ENCODE measurements around the gene OSBPL9. TPM values are rescaled to one million over a fixed set of nuclear protein-coding genes. Genes with fewer than 3 reads are reported as not detected.
A peak's percentile ranks its signal among the peaks of the same experiment; 100 is the strongest.
"Not testable (repeated sequence)": the region's sequence is repeated elsewhere in the genome, so short reads cannot be mapped to it uniquely, and the experiment has no call there.

OSBPL9 gene
- total RNA-seq, 2 donors from 2014 or later: 94.1 to 114 TPM

DNA sequence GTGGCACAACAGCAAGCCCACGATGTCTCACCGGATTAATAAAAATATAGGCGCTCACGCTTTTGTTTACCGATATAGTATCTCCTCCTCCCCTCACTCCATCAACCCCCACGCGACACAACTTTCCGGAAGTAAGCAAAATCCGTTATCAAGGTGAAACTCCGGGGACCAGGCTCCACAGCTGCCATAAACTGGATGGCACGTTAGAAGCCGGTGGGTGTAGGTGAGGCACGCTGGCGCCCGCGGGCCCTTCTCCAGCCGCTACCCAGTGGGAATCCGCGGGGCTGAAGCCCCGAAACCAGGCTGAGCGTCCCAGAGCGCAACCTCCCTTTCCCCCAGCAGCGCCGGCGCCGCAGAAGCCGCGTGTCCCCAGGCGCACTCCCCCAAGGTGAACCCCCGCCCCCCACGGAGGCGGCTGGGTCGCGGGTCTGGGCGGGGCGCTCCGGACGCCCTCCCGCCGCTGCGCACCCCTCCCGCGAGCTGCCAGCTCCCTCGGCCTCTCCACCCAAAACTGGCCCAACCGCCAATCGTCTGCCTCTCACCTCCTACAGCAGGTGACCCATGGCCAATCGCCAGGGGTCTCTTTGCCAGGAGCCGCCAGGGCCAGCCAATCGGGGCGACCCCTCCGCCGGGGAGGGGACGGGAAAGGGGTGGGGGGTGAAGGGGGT is 112.4 kb downstream of the OSBPL9 start:
- H3K27ac ChIP-seq: peak overlapping the region; percentile 44 to 74
- no peaks in the 10 kb centered on the region for H3K27me3 ChIP-seq (replicated peaks; ENCODE audit: insufficient read depth)
- no peaks in the 10 kb centered on the region for H3K36me3 ChIP-seq
- H3K9me3 ChIP-seq: no peaks in the 10 kb centered on the region
- DNase-seq (ENCODE audit: low spot score) (no peak), ATAC-seq (ENCODE audit: insufficient number of reproducible peaks, low FRiP score, low read depth) (peak; percentile 38)
- TF ChIP-seq, protein P1, sequence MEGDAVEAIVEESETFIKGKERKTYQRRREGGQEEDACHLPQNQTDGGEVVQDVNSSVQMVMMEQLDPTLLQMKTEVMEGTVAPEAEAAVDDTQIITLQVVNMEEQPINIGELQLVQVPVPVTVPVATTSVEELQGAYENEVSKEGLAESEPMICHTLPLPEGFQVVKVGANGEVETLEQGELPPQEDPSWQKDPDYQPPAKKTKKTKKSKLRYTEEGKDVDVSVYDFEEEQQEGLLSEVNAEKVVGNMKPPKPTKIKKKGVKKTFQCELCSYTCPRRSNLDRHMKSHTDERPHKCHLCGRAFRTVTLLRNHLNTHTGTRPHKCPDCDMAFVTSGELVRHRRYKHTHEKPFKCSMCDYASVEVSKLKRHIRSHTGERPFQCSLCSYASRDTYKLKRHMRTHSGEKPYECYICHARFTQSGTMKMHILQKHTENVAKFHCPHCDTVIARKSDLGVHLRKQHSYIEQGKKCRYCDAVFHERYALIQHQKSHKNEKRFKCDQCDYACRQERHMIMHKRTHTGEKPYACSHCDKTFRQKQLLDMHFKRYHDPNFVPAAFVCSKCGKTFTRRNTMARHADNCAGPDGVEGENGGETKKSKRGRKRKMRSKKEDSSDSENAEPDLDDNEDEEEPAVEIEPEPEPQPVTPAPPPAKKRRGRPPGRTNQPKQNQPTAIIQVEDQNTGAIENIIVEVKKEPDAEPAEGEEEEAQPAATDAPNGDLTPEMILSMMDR (IDR thresholded peaks at IDR 0.05): no peak
- H3K4me3 ChIP-seq: peak overlapping the region; percentile 75
- H3K4me1 ChIP-seq (ENCODE audit: control insufficient read depth in 1 of 2, low read depth in 2 of 2): peaks cover 34 to 77% of the 10 kb centered on the region in 2 donors

DNA sequence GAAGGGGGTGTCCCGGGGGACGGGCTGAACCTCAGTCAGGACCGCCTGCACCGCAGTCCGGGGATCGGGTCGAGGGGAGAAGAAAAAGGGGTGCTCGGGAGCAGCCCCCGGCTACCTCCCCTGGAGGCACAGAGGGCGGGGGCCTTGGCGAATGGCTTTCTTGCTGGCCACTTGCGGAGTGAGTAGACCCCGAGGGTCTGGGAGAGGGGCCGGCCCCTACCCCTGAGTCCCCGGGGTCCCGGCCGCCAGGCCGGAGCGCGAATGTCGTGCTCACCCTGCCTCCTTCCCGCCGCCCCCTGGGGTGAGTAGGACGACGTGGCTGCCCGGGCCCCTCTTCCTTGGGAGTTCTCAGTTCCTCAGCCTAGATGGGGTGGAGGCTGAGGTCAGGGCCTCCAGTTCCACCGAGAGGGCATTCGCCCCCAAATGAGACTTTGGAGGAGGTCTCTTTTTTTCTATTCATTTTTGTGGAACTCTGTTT is 113.0 kb downstream of the OSBPL9 start:
- ATAC-seq (ENCODE audit: insufficient number of reproducible peaks, low FRiP score, low read depth) (no peak), DNase-seq (ENCODE audit: low spot score) (no peak)
- Histone ChIP-seq H3K4me1 (ENCODE audit: control insufficient read depth in 1 of 2, low read depth in 2 of 2) (peaks cover 40 to 83% of the 10 kb centered on the region in 2 donors), H3K9me3 (no peaks in the 10 kb centered on the region), H3K36me3 (no peaks in the 10 kb centered on the region), H3K4me3 (peak overlapping the region; percentile 75), H3K27me3 (replicated peaks; ENCODE audit: insufficient read depth) (no peaks in the 10 kb centered on the region), H3K27ac (peak overlapping the region; percentile 44 to 74)
- TF ChIP-seq, protein P1 (IDR thresholded peaks at IDR 0.05): no peak

DNA sequence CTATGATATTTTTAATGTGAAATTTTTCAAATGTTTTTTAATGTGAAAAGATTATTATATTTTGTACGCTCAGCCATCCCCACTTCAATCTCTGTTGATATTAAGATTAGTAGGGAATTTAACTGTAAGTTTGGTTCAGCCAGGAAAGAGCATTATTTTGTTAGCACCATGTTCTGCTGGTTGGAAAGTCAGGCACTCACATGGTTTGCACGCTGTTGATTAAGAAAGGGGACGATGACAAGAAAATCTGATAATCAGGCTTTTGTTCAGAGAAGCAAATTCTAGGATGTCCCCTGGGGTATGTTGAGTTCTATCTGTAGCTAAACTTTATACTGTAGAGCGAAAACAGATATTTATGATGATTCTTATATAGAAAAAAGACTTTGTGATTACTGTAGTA is 115.1 kb downstream of the OSBPL9 start:
- TF ChIP-seq, protein P1 (IDR thresholded peaks at IDR 0.05): no peak
- Histone ChIP-seq H3K4me1 (ENCODE audit: control insufficient read depth in 1 of 2, low read depth in 2 of 2) (peaks cover 42 to 89% of the 10 kb centered on the region in 2 donors), H3K27ac (no peak overlapping the region), H3K9me3 (no peaks in the 10 kb centered on the region), H3K36me3 (no peaks in the 10 kb centered on the region), H3K4me3 (no peak overlapping the region), H3K27me3 (replicated peaks; ENCODE audit: insufficient read depth) (no peaks in the 10 kb centered on the region)
- DNase-seq (ENCODE audit: low spot score) (no peak), ATAC-seq (ENCODE audit: insufficient number of reproducible peaks, low FRiP score, low read depth) (no peak)

DNA sequence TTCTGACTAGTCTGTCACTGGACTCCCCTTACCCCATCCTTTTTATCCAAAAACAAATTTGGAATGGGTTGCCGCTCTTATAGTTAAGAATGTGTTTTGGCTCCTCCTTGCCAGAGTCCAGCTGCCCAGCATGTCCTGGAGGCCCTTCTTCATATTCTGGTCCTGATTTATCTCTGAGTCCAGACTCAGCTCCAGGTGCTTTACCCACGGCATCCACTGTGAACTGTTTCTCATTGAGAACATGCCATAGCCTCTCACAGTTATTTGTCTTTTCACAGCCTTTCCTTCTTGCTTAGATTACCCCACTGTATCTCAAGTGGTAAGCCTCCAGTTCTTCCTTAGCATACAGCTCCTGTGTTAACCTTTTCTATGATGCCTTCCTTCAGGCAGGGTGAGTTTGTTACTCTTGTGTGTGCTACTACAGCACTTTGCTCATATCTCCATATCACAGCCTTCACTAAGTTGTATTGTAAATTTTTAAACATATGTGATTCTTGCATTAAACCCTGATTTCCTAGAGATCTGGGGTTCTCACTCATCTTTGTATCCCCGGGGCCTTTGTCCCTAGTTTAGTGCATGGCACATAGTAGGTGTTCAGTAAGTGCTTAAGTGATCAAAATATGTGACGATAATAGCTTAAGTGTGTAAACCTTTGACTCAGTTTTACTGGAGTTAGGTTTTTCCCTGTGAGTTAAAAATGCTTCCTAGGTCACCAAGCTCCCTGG is 116.0 kb downstream of the OSBPL9 start:
- Histone ChIP-seq H3K4me1 (ENCODE audit: control insufficient read depth in 1 of 2, low read depth in 2 of 2) (peaks cover 51 to 92% of the 10 kb centered on the region in 2 donors), H3K27ac (peak overlapping the region; percentile 51 to 68), H3K36me3 (no peaks in the 10 kb centered on the region), H3K9me3 (no peaks in the 10 kb centered on the region), H3K27me3 (replicated peaks; ENCODE audit: insufficient read depth) (no peaks in the 10 kb centered on the region), H3K4me3 (no peak overlapping the region)
- ATAC-seq (ENCODE audit: insufficient number of reproducible peaks, low FRiP score, low read depth) (no peak), DNase-seq (ENCODE audit: low spot score) (no peak)
- TF ChIP-seq, protein P1 (IDR thresholded peaks at IDR 0.05): no peak

DNA sequence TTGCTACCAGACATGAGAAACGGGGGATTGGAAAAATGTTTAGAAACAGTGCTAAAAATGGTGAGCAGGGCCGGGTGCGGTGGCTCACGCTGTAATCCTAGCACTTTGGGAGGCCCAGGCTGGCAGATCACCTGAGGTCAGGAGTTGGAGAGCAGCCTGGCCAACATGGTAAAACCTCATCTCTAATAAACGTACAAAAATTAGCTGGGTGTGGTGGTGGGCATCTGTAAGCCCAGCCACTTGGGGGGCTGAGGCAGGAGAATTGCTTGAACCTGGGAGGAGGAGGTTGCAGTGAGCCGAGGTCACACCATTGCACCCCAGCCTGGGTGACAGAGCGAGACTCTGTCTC is 116.5 kb downstream of the OSBPL9 start:
- H3K4me3 ChIP-seq; H3K27me3 ChIP-seq (replicated peaks; ENCODE audit: insufficient read depth); ATAC-seq (ENCODE audit: insufficient number of reproducible peaks, low FRiP score, low read depth); DNase-seq (ENCODE audit: low spot score); H3K9me3 ChIP-seq; H3K36me3 ChIP-seq: not testable (repeated sequence)
- H3K4me1 ChIP-seq (ENCODE audit: control insufficient read depth in 1 of 2, low read depth in 2 of 2): peaks cover 52 to 92% of the 10 kb centered on the region in 2 donors
- peak overlapping the region; percentile 51 to 68 for H3K27ac ChIP-seq
